IMR-90 (cell line): ENCODE data around the gene GALNT6. TPM values are rescaled to one million over a fixed set of nuclear protein-coding genes. Genes with fewer than 3 reads are reported as not detected.

Experiments
- ATAC-seq: fragments of 200-7000 bp; cut with Tn5 transposase; 2 replicates; pipeline ENCODE4 v1.9.1; 2020; ENCODE audit warnings: low read depth, mild to moderate bottlenecking, moderate library complexity
- BruUV-seq: library from RNA; stranded (reverse); fragments of 400-500 nt; replicated peaks from 2 replicates; lab custom pipeline; 2021; lab: Mats Ljungman, UMichigan
- CTCF ChIA-PET: fragments of 300-600 bp; formaldehyde crosslinking; extraction: SDS; loops from one replicate; lab custom pipeline; 2021; ENCODE audit warnings: antibody characterized with exemption; lab: Yijun Ruan, JAX
- POLR2A ChIA-PET: fragments of 300-600 bp; sonication (Branson Sonifier 250); formaldehyde crosslinking; loops from one replicate; lab custom pipeline; 2022; ENCODE audit warnings: antibody characterized with exemption; ENCODE audit not compliant: unreplicated experiment; lab: Charles Lee
- DNase-seq: peaks from one replicate; pipeline ENCODE4 v3.0.0; 2013
- H2AFZ ChIP-seq: replicated peaks from 2 replicates; pipeline ENCODE3; 2013; ENCODE audit warnings: low read length, mild to moderate bottlenecking; ENCODE audit not compliant: poor library complexity
- H2AK5ac ChIP-seq: 2 replicates; pipeline ENCODE4 v1.6.1; 2013; ENCODE audit warnings: low read depth, low read length, inconsistent platforms
- H2AK9ac ChIP-seq: replicated peaks from 2 replicates; pipeline ENCODE3; 2013; ENCODE audit warnings: mild to moderate bottlenecking, low read depth, low read length, moderate library complexity; ENCODE audit not compliant: poor library complexity
- H2BK120ac ChIP-seq: 2 replicates; pipeline ENCODE4 v1.6.1; 2013; ENCODE audit warnings: low read depth, low read length, inconsistent platforms
- H2BK15ac ChIP-seq: 3 replicates; pipeline ENCODE4 v1.6.1; 2013; ENCODE audit warnings: low read depth, low read length, inconsistent platforms
- H2BK20ac ChIP-seq: 2 replicates; pipeline ENCODE4 v1.6.1; 2013; ENCODE audit warnings: low read depth, mild to moderate bottlenecking, inconsistent platforms, low read length, moderate library complexity
- H2BK5ac ChIP-seq: 2 replicates; pipeline ENCODE4 v1.6.1; 2013; ENCODE audit warnings: mild to moderate bottlenecking, low read depth, low read length, inconsistent platforms; ENCODE audit not compliant: poor library complexity, severe bottlenecking
- H3K14ac ChIP-seq: replicated peaks from 2 replicates; pipeline ENCODE4 v1.6.1; 2013; ENCODE audit warnings: low read depth, low read length, inconsistent platforms
- H3K18ac ChIP-seq: 2 replicates; pipeline ENCODE4 v1.6.1; 2013; ENCODE audit warnings: low read depth, low read length, control low read depth
- H3K23ac ChIP-seq: 2 replicates; pipeline ENCODE4 v1.6.1; 2013; ENCODE audit warnings: low read depth, low read length, inconsistent platforms
- H3K27ac ChIP-seq: 2 replicates; pipeline ENCODE4 v1.5.1; 2013; ENCODE audit warnings: mild to moderate bottlenecking, control low read depth, low read length; ENCODE audit not compliant: insufficient read depth
- H3K27me3 ChIP-seq: 2 replicates; pipeline ENCODE4 v1.6.1; 2013; ENCODE audit warnings: low read length; ENCODE audit not compliant: control insufficient read depth, insufficient read depth
- H3K36me3 ChIP-seq: 2 replicates; pipeline ENCODE4 v1.6.1; 2013; ENCODE audit warnings: low read length, mixed read lengths; ENCODE audit not compliant: control insufficient read depth, insufficient read depth
- H3K4ac ChIP-seq: 2 replicates; pipeline ENCODE4 v1.6.1; 2013; ENCODE audit warnings: low read depth, low read length, inconsistent platforms
- H3K4me1 ChIP-seq: 2 replicates; pipeline ENCODE4 v1.6.1; 2013; ENCODE audit warnings: low read length, mixed read lengths; ENCODE audit not compliant: control insufficient read depth, insufficient read depth
- H3K4me2 ChIP-seq: 2 replicates; pipeline ENCODE4 v1.6.1; 2013; ENCODE audit warnings: low read depth, mild to moderate bottlenecking, control low read depth, low read length, moderate library complexity
- H3K4me3 ChIP-seq: 2 replicates; pipeline ENCODE4 v1.5.1; 2013; ENCODE audit warnings: low read depth, mild to moderate bottlenecking, control low read depth, low read length, moderate library complexity; ENCODE audit not compliant: insufficient read depth
- H3K56ac ChIP-seq: 2 replicates; pipeline ENCODE4 v1.6.1; 2013; ENCODE audit warnings: low read length, inconsistent platforms; ENCODE audit not compliant: insufficient read depth; ENCODE audit errors: extremely low read depth
- H3K79me1 ChIP-seq, 2 experiments: 2 replicates each; pipeline ENCODE4 v1.6.1; 2013; ENCODE audit warnings: low read length in 2 of 2, inconsistent platforms in 1 of 2, low read depth in 1 of 2
- H3K9ac ChIP-seq: 2 replicates; pipeline ENCODE4 v1.6.1; 2013; ENCODE audit warnings: low read depth, low read length, control low read depth
- H3K9me1 ChIP-seq: 2 replicates; pipeline ENCODE4 v1.6.1; 2013; ENCODE audit warnings: low read length, inconsistent platforms; ENCODE audit not compliant: insufficient read depth
- H3K9me3 ChIP-seq: 2 replicates; pipeline ENCODE4 v1.6.1; 2013; ENCODE audit warnings: low read length; ENCODE audit not compliant: control insufficient read depth, insufficient read depth
- H4K20me1 ChIP-seq: 2 replicates; pipeline ENCODE4 v1.6.1; 2013; ENCODE audit warnings: low read length, inconsistent platforms; ENCODE audit not compliant: insufficient read depth
- H4K5ac ChIP-seq: 2 replicates; pipeline ENCODE4 v1.6.1; 2013; ENCODE audit warnings: mild to moderate bottlenecking, low read depth, low read length, control low read depth
- H4K8ac ChIP-seq, 2 experiments: 2 replicates each; pipeline ENCODE4 v1.6.1; 2013; ENCODE audit warnings: low read depth in 2 of 2, low read length in 2 of 2, control low read depth in 1 of 2, inconsistent platforms in 1 of 2
- H4K91ac ChIP-seq: 2 replicates; pipeline ENCODE4 v1.6.1; 2013; ENCODE audit warnings: low read depth, low read length, inconsistent platforms; ENCODE audit not compliant: insufficient read depth
- BHLHE40 ChIP-seq: fragments of 150-350 bp; IDR thresholded peaks from 2 replicates; pipeline ENCODE4 v1.6.1; 2016; ENCODE audit warnings: mild to moderate bottlenecking, low read depth, low read length
- CEBPB ChIP-seq: IDR thresholded peaks from 2 replicates; pipeline ENCODE4 v1.6.1; 2012; ENCODE audit warnings: low read depth, low read length, improper control_type of control experiment
- CHD1 ChIP-seq: IDR thresholded peaks from 2 replicates; pipeline ENCODE4 v1.6.1; 2012; ENCODE audit warnings: low read depth, low read length, improper control_type of control experiment
- CTCF ChIP-seq: conservative IDR thresholded peaks from 2 replicates; pipeline ENCODE4 v1.5.1; 2012; ENCODE audit warnings: mild to moderate bottlenecking, low read depth, low read length, improper control_type of control experiment
- ELK1 ChIP-seq: fragments of 150-350 bp; IDR thresholded peaks from 2 replicates; pipeline ENCODE4 v1.6.1; 2016; ENCODE audit warnings: low read depth, mild to moderate bottlenecking, low read length, moderate library complexity, borderline replicate concordance
- FOS ChIP-seq: fragments of 150-350 bp; IDR thresholded peaks from 2 replicates; pipeline ENCODE4 v1.6.1; 2016; ENCODE audit warnings: low read depth, low read length
- MAFK ChIP-seq: IDR thresholded peaks from 2 replicates; pipeline ENCODE4 v1.6.1; 2012; ENCODE audit warnings: low read depth, low read length, improper control_type of control experiment
- MAZ ChIP-seq: IDR thresholded peaks from 2 replicates; pipeline ENCODE4 v1.6.1; 2012; ENCODE audit warnings: low read depth, mild to moderate bottlenecking, low read length, improper control_type of control experiment, moderate library complexity, borderline replicate concordance
- MXI1 ChIP-seq: IDR thresholded peaks from 2 replicates; pipeline ENCODE4 v1.6.1; 2012; ENCODE audit warnings: low read depth, mild to moderate bottlenecking, low read length, moderate library complexity, borderline replicate concordance
- NFE2L2 ChIP-seq: fragments of 150-350 bp; IDR thresholded peaks from 2 replicates; pipeline ENCODE4 v1.6.1; 2016; ENCODE audit warnings: low read depth, mild to moderate bottlenecking, low read length
- POLR2A ChIP-seq: IDR thresholded peaks from 2 replicates; pipeline ENCODE4 v1.6.1; 2012; ENCODE audit warnings: mild to moderate bottlenecking, low read depth, low read length
- RAD21 ChIP-seq: IDR thresholded peaks from 2 replicates; pipeline ENCODE4 v1.6.1; 2012; ENCODE audit warnings: low read length, improper control_type of control experiment
- RCOR1 ChIP-seq: IDR thresholded peaks from 2 replicates; pipeline ENCODE4 v1.6.1; 2012; ENCODE audit warnings: mild to moderate bottlenecking, low read length, improper control_type of control experiment; ENCODE audit not compliant: insufficient replicate concordance
- RFX5 ChIP-seq: IDR thresholded peaks from 2 replicates; pipeline ENCODE4 v1.8.0; 2012; ENCODE audit warnings: low read depth, mild to moderate bottlenecking, low read length, moderate library complexity
- SMC3 ChIP-seq: fragments of 150-350 bp; IDR thresholded peaks from 2 replicates; pipeline ENCODE4 v1.6.1; 2016; ENCODE audit warnings: low read depth, mild to moderate bottlenecking, antibody characterized with exemption, low read length, moderate library complexity
- USF2 ChIP-seq: fragments of 150-350 bp; IDR thresholded peaks from 2 replicates; pipeline ENCODE4 v1.6.1; 2017; ENCODE audit warnings: mild to moderate bottlenecking, antibody characterized with exemption, low read length, low read depth
- WGBS, 2 experiments: methylation state at CpG; one replicate each; pipeline versions ENCODE4 v1.1.5 to v1.1.7; 2013; ENCODE audit warnings: missing lambda C conversion rate in 2 of 2; ENCODE audit not compliant: insufficient read length in 1 of 2; ENCODE audit errors: extremely low coverage in 2 of 2; 5-methylcytosine and 5-hydroxymethylcytosine counted together
- dilution Hi-C: fragments of 300-500 bp; cut with HindIII; formaldehyde crosslinking; loops from one replicate; pipeline ENCODE4 v1.14.3; 2018; ENCODE audit warnings: low sequenced_read_pairs; ENCODE audit not compliant: unreplicated experiment
- in situ Hi-C: fragments of 300-500 bp; cut with MboI; formaldehyde crosslinking; loops from 3 replicates; pipeline ENCODE4 v1.14.3; 2019; ENCODE audit warnings: low sequenced_read_pairs, inconsistent platforms, mixed read lengths
- intact Hi-C: fragments of 100-400 bp; cut with micrococcal nuclease; formaldehyde crosslinking; loops from 2 replicates; pipeline ENCODE4 v1.10.0; 2022
- polyA plus RNA-seq, 3 experiments: library from polyadenylated mRNA; depleted of rRNA; stranded (reverse); fragments of >200 nt; gene quantifications; 2 replicates each; pipeline ENCODE4 v1.2.3, GENCODE V29; 2012; ENCODE audit warnings: low replicate concordance in 1 of 3
- total RNA-seq: library from RNA; depleted of rRNA; stranded (reverse); fragments of >200 nt; gene quantifications from 2 replicates; pipeline ENCODE4 v1.2.3, GENCODE V29; 2012

GALNT6 gene
- total and polyA plus RNA-seq, 2 of the 4 experiments (the other 2 are of a cell fraction) = 17.1 to 23.7 TPM

- 0 out of 2 replicates have a peak, but pooled peaks cover 8% of the 10 kb centered on the region for H3K9me1 ChIP-seq
- H3K56ac ChIP-seq = no peak overlapping the region
- TF ChIP-seq ELK1 (no peak), RFX5 (no peak), RCOR1 (no peak), MXI1 (no peak), USF2 (no peak), MAFK (no peak), BHLHE40 (no peak), SMC3 (no peak), FOS (no peak), MAZ (no peak), RAD21 (no peak), CTCF (no peak), CHD1 (no peak), POLR2A (no peak), NFE2L2 (no peak), CEBPB (no peak)
- peak overlapping the region; percentile 24; the same call in 1 of the 2 replicates for H2AK5ac ChIP-seq
- in situ Hi-C loops = no loop called here
- no peak overlapping the region for H3K4ac ChIP-seq
- no peak overlapping the region for H3K4me3 ChIP-seq
- no peaks in the 10 kb centered on the region for H3K27me3 ChIP-seq
- H3K18ac ChIP-seq = no peak overlapping the region
- dilution Hi-C loops = no loop called here
- no peak overlapping the region for H3K27ac ChIP-seq
- DNase-seq (no peak), ATAC-seq (no peak)
- no peak overlapping the region for H3K14ac ChIP-seq
- intact Hi-C loops = no loop called here
- H2BK5ac ChIP-seq = no peak overlapping the region
- no peak overlapping the region for H2AK9ac ChIP-seq
- H2BK20ac ChIP-seq = no peak overlapping the region
- no peaks in the 10 kb centered on the region for H3K9me3 ChIP-seq
- WGBS, 2 experiments = 89% methylated on average over 8 of the region's 15 CpGs; no CpG with 5 or more reads in 1 of the 2 experiments
- no peaks in the 10 kb centered on the region for H3K36me3 ChIP-seq
- no peak overlapping the region for H4K91ac ChIP-seq
- H3K23ac ChIP-seq = no peak overlapping the region
- peaks cover 9% of the 10 kb centered on the region for H3K4me1 ChIP-seq
- ChIA-PET POLR2A (no interaction called here), CTCF (interaction anchor here (3.5 kb wide), 1 partner anchor 18 kb away, joined by 16 read pairs; no protein-coding TSS in a partner anchor)
- no peak overlapping the region for H3K4me2 ChIP-seq
- no peak overlapping the region for H4K5ac ChIP-seq
- no peak overlapping the region for H3K9ac ChIP-seq
- H3K79me1 ChIP-seq = no peaks in the 10 kb centered on the region
- BruUV-seq = no TSS peak
- H2BK15ac ChIP-seq = no peak overlapping the region
- H2AFZ ChIP-seq = no peak overlapping the region
- no peaks in the 10 kb centered on the region for H4K20me1 ChIP-seq
- H4K8ac ChIP-seq = no peak overlapping the region
- no peak overlapping the region for H2BK120ac ChIP-seq
These were observed 67.8 kb downstream of the GALNT6 start for GRCh38 chr12:51323317-51323960.
